NCI-H1105 (cell line): ENCODE measurements around the gene USP2.

Source experiments
- DNase-seq: peaks from one replicate; lab custom pipeline; 2025; lab: John Stamatoyannopoulos, UW

USP2 gene

DNA sequence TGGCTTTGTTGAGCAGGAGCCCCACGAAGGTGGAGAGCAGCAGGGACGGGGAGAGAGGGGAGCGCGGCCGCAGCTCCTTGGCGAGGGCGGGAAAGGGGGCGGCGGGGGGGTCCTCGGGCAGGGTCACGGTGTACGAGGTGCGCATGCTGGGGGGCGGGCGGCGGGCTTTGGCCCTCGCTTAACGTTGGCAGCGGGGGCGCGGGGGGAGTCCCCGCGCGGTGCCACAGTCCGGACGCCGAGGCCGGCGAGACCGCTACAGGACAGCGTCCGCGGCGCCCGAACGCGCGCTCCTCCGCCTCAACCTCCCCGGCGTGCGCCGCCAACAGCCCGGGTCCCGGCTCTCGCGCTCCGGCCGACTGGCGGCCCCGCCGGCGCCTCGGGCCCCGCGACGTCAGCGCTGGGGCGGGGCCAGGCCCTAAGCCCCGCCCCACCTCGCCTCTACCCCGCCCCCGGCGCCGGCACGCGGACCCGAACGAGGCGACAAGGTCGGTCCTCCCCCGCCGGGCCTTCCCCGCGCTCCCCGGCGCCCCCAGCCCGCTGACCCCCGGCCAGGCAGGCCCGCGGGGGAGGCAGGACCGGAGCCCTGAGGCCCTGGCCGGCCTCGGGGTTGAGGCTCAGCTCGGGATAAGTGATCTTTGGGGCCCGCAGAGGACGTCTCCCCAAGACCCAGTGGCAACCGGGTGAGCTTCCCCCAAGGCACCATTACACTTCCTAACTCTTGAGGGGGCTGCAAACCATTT lies 17.5 kb downstream of the USP2 start:
- no peak for DNase-seq

DNA sequence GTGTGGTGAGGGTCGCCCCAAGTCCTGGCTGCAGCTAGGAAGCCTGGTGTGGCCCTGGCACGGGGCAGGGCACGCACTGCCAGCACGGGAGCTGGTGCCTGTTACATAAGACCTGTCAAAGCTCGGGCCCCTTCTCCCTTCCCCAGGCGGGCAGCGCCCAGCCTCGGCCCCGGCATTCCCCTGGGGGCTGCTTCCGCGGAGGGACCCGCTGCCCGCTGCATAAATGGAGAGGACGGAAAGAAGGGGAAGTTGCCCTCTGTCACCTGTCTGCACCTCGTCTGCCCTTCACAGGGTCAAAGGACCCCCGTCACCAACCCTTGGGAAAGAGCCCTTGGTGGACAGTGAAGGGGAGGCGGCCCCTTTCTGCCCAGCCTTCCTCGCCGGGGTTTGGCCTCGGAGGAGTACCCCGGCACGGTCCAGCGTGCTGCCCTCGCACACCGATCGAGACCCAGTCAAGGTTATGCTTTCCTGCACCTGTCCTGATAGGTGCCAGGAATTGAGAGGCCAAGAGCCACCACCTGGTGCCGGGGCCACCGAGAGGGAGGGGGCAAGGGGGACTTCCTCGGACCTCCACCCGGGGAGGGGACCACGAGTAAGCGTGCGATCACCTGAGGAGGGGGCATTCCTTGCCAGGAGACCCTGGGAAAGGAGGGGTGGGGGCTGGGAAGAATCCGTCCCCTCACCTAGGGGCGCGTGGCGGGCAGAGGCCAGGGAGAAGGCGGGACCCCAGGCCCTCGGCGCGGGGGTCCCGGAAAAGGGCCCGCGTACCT lies 18.2 kb downstream of the USP2 start:
- DNase-seq, result no peak

DNA sequence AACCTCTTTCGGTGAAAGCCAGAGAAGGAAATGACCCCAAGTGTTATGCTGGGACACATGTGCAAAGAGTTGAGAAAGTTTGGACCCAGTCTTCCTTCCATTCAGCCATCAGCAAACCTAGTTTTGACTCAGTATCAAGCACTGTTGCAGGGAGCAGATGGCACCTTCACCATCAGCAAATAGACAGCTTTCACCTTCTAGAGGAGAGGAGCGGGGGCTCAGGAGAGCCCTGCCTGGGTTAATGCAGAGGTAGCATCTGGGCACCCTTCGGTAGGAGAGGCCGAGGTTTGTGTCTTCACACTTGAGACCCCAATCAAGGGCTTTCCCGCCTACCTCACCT lies 18.8 kb downstream of the USP2 start:
- no peak for DNase-seq

DNA sequence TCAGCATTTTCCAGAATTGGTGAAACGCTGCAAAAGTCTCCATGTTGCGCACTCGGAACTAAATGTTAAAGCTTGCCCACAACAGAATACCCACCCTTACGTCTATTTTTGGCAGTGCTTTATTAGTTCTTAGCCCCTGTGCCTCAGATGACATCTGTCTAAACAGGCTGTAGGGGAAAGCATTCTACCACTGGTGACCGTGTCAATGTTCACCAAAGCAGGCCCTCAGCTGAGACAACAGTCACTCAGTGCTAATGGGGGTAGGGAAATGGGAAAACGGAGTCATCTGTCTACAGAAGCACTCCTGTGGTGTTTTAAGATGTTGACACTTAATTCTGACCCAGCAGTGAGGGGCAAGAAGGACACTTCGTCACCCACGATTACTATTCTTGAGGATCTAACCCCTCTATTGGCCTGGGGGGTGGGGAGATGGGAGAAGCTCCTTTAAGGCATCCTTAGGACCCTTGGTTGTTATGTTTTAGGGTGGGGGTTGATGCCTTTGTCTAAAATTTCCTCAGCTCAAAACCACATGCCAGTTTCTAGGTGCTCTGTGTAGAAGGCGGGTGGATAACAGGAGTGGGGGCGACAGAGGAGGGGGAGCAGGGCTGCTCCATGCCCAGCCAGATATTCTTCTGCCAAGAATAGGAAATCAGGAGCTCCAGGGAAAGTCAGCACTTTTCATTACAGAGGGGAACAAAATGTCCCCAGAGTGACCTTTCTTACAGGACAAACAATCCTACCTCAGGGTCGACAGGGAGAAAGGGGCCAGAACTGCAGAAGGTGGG lies 19.4 kb downstream of the USP2 start:
- DNase-seq, result no peak

DNA sequence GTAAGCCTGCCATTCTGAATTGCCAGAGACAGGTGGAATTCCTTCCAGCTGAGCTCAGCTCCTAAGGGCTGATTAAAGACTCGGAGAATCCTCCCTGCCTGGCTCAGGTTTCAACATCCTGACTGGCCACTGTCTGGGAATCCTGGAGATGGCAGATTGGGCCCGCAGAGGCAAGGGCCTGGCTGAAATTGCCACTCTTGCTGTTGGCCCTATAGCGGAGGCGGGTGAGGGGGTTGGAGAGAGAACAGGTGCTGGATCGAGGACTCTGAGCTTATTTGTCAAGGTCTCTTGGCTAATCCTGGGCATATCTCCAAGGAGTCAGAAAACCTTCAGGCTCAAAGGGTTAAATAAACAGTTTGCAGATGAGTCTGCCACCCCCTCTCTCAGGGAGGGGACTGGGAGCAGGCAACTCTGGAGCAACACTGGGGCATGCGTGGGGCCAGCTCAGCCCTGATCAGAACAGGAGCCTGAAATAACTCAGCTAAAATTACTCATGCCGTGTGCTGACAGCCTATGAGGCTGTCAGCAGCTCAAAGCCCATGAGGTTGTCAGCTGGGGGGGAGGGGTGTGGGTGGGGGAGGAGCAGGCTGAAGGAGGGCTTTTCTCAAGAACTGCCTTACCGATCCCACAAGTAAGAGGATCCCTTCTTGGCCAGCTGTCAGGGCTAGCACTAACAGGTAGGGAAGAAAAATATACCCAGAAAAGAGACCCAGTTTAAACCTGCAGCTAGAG lies 20.3 kb downstream of the USP2 start:
- peak; percentile 92 for DNase-seq

DNA sequence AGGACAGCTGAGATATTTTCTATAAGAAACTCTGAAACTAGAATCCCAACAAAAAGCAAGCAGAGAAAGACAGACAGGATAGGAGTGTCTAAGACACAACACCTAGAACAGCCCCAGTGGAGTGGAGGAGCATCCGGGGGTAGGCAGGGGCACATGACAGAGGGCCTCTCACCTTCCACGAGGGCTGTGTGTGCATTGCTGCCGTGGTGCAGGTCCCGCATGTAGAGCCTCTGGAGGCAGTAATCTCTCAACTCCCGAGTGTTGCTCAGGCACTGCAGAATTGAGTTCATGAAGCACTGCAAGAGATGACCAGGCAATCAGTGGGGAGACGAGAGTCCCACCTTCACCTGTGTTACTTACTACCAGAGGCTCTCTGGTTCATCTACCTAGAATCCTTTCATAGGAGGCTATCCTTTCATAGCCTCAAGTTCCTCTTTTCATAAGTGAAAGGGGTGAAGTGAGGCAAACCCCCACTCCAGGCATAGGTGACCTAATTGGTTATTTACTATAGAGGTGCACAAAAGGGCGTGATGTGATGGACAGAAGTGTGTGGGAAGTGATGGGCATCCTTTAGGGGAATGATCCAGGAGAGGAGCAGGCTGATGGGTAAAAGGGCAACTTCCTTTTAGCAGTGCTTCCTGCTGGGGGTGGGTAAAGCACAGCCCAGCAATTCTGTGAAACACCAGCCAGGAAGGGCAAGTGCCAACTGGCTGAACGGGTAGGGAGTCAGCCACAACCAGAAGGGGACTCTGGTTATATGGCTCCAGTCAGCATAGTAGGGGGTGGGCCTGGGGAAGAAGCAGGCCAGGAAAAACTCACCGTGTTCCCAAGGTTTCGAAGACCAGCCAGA lies 21.9 kb downstream of the USP2 start:
- DNase-seq, result no peak

DNA sequence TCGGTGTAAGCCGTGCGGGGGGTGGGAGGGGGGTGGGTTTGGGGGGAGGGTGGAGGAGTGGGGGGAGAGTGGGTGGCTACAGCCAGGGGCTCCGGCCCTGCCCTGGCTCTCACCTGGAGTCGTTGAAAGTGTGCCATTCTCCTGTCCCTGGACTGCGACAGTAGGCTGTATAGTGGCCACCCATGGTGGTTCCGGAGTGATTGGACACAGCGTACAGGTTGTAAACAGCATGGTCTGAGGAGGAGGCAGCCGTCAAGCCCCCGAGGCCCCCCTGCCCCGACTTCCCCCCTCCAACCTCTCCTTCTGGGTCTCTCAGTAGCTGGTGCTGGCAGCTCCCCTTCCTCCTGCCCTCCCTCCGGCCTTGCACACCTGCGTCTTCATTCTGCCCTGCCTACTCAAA lies 24.4 kb downstream of the USP2 start:
- DNase-seq, result no peak

DNA sequence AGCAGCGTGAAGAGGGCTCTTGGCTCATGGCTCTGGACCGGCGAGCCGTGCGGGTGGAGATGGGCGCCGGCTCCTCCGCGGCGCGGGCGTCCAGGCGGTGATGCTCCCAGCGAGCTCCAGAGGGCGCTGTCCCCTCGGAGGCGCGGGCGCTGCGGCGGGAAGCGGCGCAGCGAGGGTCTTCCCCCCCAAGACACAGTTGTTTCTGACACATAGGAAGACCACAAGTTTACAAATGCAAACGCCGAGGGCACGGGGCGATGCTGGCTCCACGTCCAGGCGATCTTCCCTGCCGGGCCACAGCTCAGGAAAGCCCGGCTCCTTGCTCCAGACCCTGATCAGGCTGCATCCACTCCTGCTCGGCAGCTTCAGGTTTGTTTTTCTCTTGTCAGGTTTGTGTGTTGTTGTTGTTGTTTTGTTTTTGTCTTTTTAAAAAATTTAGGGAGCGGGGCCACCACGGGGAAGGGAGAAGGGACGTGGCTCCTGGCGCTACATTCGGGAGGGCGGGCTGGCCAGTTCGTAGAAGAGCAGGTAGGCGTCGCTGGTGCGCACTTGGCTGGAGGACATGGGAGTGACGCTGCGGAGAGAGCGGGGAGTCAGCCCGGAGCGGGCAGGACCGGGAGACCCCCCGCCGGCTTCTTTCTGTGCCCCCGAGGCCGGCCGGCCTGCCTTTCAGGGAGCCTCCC lies 25.0 kb downstream of the USP2 start:
- peak; percentile 74 for DNase-seq

DNA sequence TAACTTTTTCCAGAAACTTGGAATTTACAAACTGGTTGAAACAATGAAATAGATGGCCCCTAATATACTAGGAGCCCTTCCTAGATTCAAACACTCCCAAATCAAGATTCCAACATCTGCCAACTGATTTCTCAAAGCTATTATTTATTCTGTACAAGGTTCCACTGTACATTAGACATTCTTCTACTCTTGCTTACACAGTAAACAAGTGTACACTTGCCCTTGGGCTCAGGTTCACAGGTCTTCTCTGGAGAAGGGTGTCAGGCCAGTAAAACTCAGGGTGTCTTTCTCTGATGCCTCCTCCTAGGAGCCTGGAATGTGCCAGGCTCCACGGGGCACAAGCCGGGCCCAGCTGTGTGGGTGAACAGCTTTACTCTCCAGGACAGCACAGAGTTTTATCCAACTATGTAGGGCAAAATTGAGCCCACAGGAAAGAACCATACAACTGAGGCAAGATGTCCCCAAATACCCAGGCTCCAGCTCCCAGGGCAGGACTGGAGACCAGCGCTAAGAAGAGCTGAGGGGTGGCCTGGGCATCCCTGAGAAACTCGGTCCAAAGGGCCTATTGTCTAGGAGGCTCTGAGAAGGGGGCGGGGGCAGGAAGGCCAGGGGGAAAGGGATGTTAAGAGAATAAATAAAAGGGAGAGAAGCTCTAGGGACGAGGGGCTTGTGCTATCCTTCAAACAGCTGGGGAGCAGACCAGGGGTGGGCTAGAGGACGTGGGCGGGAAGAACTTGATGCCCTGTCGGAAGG lies 26.2 kb downstream of the USP2 start:
- DNase-seq, result no peak

DNA sequence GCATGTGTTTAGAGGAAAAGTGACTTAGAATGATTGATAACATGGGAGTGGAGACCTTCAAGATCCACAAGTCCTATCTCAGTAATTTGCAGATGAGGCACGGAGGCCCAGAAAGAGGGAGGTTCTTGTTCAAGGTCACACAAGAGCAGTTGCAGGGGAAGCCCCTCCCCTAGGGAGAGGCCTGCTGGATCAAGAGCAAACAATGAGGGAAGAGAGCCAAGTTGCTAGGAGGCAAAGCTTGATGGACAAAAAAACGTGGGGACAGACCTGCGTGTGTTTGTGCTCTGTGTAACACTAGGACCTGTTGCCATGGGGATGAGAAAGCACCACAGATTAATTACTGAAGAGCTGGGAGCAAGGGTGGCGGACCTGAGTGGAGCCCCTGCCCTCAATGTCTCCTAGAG lies 28.6 kb downstream of the USP2 start:
- DNase-seq, result peak; percentile 92

DNA sequence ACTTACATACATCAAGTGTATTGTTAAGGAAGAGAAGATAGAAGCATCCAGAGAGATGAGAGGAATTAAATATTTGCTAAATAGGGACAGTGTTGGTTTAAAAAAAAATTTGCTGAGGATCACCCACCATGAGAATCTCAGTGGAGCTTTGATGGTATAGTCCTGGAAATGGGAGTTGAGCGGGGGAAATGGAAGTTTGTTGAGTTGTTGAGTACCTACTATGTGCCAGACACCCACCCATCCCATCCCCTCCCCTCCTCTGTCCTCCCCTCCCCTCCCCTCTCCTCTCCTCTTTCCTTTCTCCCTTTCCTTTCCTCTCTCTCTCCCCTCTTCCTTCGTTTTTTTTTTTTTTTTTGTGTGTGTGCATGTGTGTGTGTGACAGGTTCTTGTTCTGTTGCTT lies 30.3 kb downstream of the USP2 start:
- DNase-seq, result no peak

DNA sequence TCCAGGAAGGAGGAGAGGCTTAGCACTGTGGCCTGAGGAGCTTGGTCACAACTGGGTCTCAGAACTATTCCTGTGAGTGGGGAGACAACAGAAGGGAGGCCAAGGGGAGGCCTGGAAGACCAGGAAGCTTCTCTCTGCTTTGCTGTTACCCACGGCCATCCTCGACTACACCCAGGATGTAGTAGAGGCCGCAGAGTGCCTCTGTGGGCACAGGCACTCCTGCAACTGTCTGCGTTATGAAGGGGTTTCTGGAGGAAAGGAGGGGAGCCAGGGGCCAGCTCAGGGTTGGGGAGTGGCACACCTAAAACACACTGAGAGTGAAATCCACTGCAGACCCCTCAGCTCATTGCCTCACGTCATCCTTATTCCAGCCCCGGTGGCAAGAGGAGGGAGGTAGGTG lies 31.2 kb downstream of the USP2 start:
- no peak for DNase-seq

DNA sequence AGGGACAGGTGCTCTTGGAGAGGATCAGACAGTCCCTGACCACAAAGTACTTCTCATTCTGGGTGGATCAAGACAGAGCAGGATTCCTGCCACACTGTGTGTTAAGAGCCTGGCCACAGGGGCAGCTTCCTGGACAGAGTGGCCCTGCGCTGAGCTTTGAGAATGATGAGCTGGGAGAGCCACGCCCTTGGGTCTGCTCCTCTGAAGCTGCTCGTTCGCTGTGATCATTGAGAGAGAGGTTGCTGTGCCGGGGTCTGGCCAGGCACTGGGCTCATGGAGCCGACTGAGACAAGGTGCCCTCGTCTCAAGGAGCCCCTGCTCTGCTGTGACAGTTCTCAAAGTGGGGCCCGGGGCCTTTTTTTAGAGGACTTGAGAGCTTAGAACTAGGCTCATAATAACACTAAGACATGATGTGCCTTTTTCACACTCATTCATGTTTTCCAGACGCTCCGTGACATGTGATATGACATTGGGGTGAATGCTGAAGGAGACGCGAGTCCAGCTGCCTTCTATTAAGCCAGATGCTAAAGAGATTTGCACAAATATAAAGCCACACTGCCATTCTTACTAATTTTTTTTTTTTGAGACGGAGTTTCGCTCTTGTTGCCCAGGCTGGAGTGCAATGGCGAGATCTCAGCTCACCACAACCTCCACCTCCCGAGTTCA lies 33.4 kb downstream of the USP2 start:
- DNase-seq, result no peak

DNA sequence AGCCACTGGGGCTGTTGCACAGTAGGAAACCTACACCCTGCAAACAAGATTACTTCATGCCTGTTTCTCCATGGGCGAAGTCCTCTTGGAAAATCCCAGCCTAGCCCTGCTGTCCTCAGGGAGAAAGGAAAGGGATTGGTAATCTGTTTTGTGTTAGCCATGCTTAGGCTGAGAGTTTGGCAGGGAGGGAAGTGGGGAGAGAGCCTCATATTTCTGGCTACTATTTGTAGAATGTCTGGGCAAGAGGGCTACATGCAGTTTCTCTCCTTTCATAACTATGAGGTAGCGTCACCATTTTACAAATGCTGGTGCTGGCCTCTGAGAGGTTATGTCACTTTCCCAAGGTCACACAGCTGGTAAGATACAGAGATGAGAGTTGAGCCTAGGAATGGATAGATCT lies 34.2 kb downstream of the USP2 start:
- DNase-seq, result no peak

DNA sequence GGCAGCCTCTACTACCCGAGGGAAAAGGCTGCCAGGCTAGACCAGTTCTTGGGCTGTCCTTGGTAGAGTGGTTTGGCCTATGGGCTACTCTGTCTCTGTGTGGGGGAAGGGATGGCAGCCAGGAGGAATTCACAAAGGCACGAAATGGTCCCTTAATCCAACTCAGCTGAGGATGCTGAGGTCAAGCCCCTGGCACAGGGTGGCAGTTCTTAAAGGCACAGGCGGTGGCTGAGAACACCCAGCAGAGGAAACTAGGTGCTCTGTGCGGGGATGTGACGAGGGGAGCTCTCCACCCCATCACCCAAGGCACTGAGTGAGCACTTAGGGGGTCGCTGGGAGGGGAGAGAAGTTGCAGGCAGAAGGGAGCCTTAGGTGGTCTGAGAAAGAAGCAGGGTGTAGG lies 34.9 kb downstream of the USP2 start, which contains the start of gene MFRP:
Gene MFRP, minus strand, starts transcription at position 101 of the 400 bp plus-strand sequence. CDS start 192 bp downstream, outside the sequence.
- no peak for DNase-seq

DNA sequence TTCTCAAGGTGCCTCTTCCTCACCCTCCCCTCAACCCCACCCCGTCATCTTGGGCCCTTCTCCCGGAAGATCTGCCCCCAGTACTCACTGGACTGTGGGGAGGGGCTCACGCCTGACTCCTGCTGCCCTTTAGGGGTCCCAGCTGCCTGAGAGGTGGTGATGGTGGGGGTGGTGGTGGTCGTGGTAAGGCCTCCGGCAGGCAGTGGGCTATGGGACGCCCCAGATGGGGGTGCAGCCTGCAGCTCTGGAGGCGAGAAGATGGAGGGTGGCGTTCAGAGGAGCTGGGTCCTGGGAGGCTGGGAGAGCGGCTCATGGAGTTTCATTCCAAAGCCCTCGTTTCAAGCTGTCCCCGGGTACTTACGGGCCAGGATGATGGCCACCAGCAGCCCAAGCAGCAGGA lies 35.8 kb downstream of the USP2 start:
- no peak for DNase-seq

DNA sequence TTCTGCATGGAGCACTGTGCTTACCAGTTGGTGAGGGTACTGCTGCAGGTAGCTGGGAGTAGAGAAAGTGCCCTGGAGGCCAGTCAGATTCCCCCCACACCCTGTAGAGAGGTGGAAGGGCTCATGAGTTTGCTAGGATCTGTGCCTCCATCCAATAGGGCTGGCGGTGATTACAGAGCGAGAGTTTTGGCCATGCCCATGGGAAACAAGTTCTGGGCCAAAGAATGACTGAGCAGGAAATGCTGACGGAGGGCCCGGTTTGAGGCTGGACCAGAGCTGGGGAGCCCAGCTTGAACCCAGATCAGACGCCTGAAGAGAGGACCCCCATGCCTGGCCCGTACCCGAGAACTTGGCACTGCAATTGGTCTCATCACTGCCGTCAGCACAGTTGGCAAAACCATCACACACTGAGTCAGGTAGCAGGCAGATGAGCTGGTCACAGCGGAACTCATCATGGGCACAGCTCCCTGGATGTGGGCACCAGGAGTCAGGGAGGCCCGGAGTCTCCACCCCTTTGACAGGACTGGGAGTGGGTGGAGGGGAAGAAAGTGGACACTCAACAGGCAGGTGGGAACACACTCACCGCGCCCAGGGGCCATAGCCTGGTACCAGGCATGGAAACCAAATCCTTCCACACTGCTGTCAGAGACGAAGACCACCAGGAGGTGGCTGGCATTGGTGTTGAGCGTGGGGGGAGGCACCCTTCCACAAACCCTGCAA lies 37.0 kb downstream of the USP2 start:
- DNase-seq, result no peak

DNA sequence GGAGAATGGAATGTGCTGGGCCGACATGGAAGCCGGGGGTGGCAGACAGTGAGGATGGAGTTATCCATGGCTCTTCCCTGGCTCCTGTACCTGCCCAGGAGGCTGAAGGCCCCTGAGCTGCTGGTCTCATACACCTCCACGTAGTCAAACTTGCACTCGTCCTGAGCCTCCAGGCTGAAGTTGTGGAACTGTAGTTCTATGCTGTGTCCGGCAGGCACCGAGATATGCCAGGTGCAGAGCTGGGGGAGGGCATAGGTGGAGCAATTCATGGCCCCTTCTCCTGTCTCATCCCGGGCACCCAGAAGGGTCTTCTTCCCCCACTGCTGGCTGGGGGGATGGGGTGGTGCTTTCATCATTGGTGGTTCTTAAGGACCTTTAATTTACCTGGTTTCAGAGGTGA lies 37.8 kb downstream of the USP2 start:
- no peak for DNase-seq
